Body of pancreas (tissue), 4 donors: ENCODE results near the gene PLPPR1.

ENCODE experiments used
- POLR2A ChIP-seq, 3 donors: fragments of 450-650 bp; IDR thresholded peaks; one replicate each; pipeline ENCODE4 v1.6.1; 2016; ENCODE audit warnings: antibody characterized with exemption in 3 of 3, mild to moderate bottlenecking in 2 of 3
- TF ChIP-seq, protein P1 (sequence below), 7 experiments: fragments of 450-650 bp in 4 of 7; fragments of 200-600 bp in 3 of 7; sonication (generic) in 3 of 7; IDR thresholded peaks; one replicate each; pipeline ENCODE4 v1.5.1; 2016 to 2019; ENCODE audit warnings: antibody characterized with exemption in 7 of 7

GRCh38 chr9:101332362-101332761, 303.8 kb downstream of the PLPPR1 start:
- TF ChIP-seq, protein P1, sequence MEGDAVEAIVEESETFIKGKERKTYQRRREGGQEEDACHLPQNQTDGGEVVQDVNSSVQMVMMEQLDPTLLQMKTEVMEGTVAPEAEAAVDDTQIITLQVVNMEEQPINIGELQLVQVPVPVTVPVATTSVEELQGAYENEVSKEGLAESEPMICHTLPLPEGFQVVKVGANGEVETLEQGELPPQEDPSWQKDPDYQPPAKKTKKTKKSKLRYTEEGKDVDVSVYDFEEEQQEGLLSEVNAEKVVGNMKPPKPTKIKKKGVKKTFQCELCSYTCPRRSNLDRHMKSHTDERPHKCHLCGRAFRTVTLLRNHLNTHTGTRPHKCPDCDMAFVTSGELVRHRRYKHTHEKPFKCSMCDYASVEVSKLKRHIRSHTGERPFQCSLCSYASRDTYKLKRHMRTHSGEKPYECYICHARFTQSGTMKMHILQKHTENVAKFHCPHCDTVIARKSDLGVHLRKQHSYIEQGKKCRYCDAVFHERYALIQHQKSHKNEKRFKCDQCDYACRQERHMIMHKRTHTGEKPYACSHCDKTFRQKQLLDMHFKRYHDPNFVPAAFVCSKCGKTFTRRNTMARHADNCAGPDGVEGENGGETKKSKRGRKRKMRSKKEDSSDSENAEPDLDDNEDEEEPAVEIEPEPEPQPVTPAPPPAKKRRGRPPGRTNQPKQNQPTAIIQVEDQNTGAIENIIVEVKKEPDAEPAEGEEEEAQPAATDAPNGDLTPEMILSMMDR (IDR thresholded peaks at IDR 0.05), result no peak
- no peak for TF ChIP-seq POLR2A (IDR thresholded peaks at IDR 0.05)
